Stimulated activated CD8-positive, alpha-beta memory T cell treated with anti-CD3 and anti-CD28 coated beads, Interleukin-7, amount 100 ng/mL, for 1 hour (primary cell): ENCODE data around the gene BRD2.
"Not testable (repeated sequence)": the region's sequence is repeated elsewhere in the genome, so short reads cannot be mapped to it uniquely, and the experiment has no call there.

Experiments
- DNase-seq, 2 donors: peaks; one replicate each; pipeline ENCODE4 v3.0.0-alpha.2; 2020; ENCODE audit warnings: low read depth in 2 of 2

The BRD2 gene

GRCh38 chr6:32968093-32968866 lies at the start of gene BRD2:
Gene BRD2 (plus strand): TSS chr6:32968594. CDS start chr6:32972899, 4,305 bp downstream.
- DNase-seq = peak; percentile 87 to 93

GRCh38 chr6:32920715-32921114 lies 47.7 kb upstream of the BRD2 start:
- no peak for DNase-seq

- DNase-seq = no peak
Measured at GRCh38 chr6:32922083-32922482, 46.3 kb upstream of the BRD2 start.

GRCh38 chr6:32931211-32931610 lies 37.2 kb upstream of the BRD2 start:
- no peak for DNase-seq

DNA sequence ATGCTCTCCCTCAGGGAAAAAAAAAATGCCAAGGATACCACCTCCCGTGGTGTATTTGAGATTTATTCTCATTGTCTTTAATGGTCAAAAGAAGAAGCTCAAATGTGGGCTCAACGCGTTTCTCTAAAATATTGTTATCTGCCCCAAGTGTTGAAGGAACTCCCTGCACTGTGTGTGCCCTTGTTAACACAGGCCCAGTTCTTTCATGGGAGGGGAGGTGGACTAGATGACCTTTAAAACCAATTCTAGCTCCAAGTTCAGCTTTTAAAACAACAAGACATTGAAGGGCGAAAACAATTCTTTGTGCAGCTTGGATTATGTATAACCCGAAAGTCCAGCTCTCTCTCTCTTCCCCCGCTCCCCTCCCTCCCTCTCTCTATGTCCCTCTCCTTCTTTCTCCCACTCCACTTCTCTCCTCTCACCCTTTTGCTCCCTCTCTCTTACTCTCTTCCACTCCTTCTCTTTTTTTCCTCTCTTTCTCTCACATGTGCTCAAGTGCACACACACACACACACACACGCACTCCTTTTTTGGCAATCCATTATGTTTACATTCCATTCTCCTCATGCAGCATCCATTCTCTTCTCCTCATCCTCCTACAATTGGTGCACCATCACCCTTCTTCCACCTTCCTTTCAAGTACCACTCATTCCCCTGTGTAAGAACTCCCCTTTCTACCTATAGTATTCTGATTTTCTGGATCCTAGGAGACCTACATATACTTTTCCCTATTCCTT lies 36.1 kb upstream of the BRD2 start:
- DNase-seq = no peak

- DNase-seq = peak in 1 of 2 donors; percentile 74
Measured at GRCh38 chr6:32933661-32934085, 34.7 kb upstream of the BRD2 start.

GRCh38 chr6:32935551-32936238 lies 32.7 kb upstream of the BRD2 start:
- no peak for DNase-seq

- no peak for DNase-seq
Measured at GRCh38 chr6:32936239-32937152, 31.9 kb upstream of the BRD2 start.

- DNase-seq = no peak
Measured at GRCh38 chr6:32937230-32937633, 31.2 kb upstream of the BRD2 start.

GRCh38 chr6:32938494-32938893 lies 29.9 kb upstream of the BRD2 start:
- no peak for DNase-seq

DNA sequence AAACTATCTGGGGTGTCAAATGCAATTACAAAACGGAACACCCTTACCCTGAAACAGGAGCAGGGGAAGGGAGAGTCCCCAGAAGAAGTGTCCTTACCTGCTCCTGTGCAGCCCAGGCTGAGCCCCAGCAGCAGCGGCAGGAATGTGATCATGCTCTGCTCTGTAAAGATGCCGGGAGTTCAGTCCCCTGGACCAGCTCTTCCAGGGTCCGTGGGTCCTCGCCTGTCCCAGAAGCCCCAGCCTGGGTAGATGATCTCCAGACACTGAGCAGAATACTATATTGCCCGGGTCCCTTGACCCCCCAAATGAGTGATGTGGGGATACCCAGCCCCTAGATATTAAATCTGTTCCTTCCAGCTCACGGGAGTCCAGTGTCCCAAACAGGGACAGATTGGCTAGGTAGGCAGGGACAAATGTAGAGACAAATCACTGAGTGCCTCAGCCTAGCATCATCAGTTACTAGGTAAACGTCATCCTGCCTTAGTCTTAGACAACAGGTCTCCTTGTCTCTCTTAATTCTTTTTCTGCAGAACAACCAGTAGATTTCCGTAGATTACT lies 27.7 kb upstream of the BRD2 start, which contains the start of gene HLA-DMB:
Gene HLA-DMB, minus strand, starts transcription at position 373 of the 558 bp plus-strand sequence. Its CDS starts 221 bp downstream, at position 152.
- no peak for DNase-seq

DNA sequence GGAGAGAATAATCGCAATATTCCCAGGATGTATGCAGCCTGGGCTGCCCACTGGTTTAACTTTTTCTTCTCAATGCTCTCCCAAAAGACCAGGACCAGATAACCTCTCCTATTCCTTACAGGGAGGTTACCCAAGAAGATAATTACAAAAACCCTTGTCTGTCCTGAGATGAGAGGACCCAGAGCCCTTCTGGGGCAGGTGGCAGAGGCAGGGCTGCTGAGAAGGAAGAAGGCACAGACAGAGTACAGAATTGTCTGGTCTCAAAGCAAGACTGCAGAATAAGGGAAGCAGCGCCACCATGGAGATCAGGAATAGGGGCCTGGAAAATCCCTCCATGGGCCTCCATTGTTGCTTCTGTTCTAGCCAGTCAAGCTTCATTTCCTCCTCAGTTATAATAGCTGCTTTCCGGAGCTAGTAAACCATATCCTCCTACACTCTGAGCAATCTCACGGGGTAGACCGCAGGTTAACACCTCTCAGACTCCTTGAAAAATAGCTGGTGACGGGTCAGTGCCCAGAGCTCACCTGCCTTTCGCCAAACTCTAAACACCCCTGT lies 27.1 kb upstream of the BRD2 start:
- DNase-seq = no peak

DNA sequence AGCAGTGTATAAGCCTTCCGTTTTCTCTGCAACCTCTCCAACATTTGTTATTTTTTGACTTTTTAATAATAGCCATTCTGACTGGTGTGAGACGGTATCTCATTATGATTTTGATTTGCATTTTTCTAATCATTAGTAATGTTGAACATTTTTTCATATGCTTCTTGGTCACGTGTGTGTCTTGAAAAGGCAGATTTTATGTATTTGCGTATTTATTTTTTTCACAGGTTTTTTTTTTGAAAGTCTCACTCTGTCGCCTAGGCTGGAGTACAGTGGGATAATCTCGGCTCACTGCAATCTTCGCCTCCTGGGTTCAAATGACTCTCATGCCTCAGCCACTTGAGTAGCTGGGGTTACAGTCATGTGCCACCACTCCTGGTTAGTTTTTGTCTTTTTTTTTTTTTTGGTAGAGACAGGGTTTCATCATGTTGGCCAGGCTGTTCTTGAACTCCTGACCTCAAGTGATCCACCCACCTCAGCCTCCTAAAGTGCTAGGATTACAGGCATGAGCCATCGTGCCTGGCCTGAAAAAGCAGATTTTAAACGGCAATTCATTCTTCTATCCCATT lies 25.8 kb upstream of the BRD2 start:
- DNase-seq = not testable (repeated sequence)

GRCh38 chr6:32943864-32944649 lies 24.3 kb upstream of the BRD2 start:
- DNase-seq = no peak

GRCh38 chr6:32945108-32945760 lies 23.2 kb upstream of the BRD2 start:
- no peak for DNase-seq

DNA sequence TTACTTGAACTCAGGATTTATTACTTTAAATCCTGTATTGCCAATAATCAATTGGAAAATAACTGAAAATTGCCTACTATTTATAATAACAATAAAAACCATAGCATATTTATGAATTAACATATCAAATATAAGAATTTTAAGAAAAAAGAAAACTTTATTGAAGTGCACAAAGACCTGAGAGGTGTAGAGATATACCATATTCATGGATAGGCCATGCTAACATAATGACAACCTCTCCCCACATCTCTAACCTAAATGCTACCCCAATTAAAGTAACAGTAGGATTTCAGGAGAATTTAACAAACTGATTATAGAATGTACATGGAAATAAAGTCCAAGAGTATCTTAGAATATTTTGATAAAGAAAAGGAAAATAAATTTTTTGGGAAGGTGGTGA lies 22.4 kb upstream of the BRD2 start:
- DNase-seq = no peak

DNA sequence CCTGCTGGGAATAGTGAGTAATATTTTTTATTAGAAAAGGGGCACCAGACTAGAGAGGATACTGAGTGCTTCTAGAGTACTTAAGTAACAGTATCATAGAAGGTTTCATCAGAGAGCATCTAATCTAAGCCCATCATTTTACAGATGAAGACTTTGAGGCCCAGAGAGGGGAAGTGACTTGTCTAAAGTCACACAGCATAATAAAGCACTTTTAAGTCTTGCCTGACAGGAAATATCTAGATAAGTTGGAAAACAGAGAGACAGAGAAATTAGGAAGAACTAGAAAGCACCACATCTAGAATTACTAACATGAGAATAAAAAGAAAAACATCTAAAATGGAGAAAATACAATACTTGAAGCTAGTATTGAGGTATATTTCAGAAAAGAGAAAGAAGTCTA lies 21.5 kb upstream of the BRD2 start:
- DNase-seq = no peak

GRCh38 chr6:32947552-32948465 lies 20.6 kb upstream of the BRD2 start:
- DNase-seq = no peak
